OCI-LY3 (cell line): ENCODE data around the gene TMEM127.

Experiments used
- H2AFZ ChIP-seq: fragments of 200-600, 300-600 bp; shearing (Covaris generic); 2 replicates; pipeline ENCODE4 v1.6.0; 2014; ENCODE audit warnings: antibody characterized with exemption, low read depth, low read length
- H3K27ac ChIP-seq: fragments of 200-600, 300-600 bp; sonication (generic); 2 replicates; pipeline ENCODE4 v1.5.1; 2014; ENCODE audit warnings: mild to moderate bottlenecking, low read length, moderate library complexity, mixed read lengths
- H3K27me3 ChIP-seq: fragments of 200-600, 300-600 bp; sonication (generic); 2 replicates; pipeline ENCODE4 v1.6.1; 2014; ENCODE audit warnings: low read depth, low read length, mixed read lengths
- H3K36me3 ChIP-seq: fragments of 200-600, 300-600 bp; sonication (generic); replicated peaks from 2 replicates; pipeline ENCODE3; 2014; ENCODE audit warnings: low read depth, low read length, mixed read lengths
- H3K4me1 ChIP-seq: fragments of 300-600, 200-600 bp; sonication (generic); 2 replicates; pipeline ENCODE4 v1.6.1; 2014; ENCODE audit warnings: low read length, mixed read lengths
- H3K4me2 ChIP-seq: fragments of 200-600, 300-600 bp; sonication (generic); 2 replicates; pipeline ENCODE4 v1.6.1; 2014; ENCODE audit warnings: low read length, mixed read lengths
- H3K4me3 ChIP-seq: fragments of 300-600, 200-600 bp; sonication (generic); 2 replicates; pipeline ENCODE4 v1.5.1; 2014; ENCODE audit warnings: antibody characterized with exemption, mild to moderate bottlenecking, low read length, moderate library complexity
- H3K79me2 ChIP-seq: fragments of 300-600, 200-600 bp; shearing (Covaris generic); 2 replicates; pipeline ENCODE4 v1.6.1; 2014; ENCODE audit warnings: mild to moderate bottlenecking, low read length, mixed read lengths
- H3K9ac ChIP-seq: fragments of 300-600, 200-600 bp; shearing (Covaris generic); 2 replicates; pipeline ENCODE4 v1.6.0; 2014; ENCODE audit warnings: mild to moderate bottlenecking, low read length, moderate library complexity
- H3K9me3 ChIP-seq: fragments of 200-600, 300-600 bp; shearing (Covaris generic); 2 replicates; pipeline ENCODE4 v1.6.1; 2014; ENCODE audit warnings: low read length, mixed read lengths; ENCODE audit not compliant: insufficient read depth
- H4K20me1 ChIP-seq: fragments of 200-600, 300-600 bp; sonication (generic); 2 replicates; pipeline ENCODE4 v1.6.1; 2016; ENCODE audit warnings: low read length, mixed read lengths; ENCODE audit not compliant: insufficient read depth
- EZH2phosphoT487 ChIP-seq: fragments of 200-600 bp; shearing (Covaris generic); IDR thresholded peaks from 2 replicates; pipeline ENCODE4 v1.6.1; 2018; ENCODE audit warnings: antibody characterized with exemption, mixed run types, low read depth
- TF ChIP-seq, protein P1 (sequence below): fragments of 200-600, 300-600 bp; sonication (generic); IDR thresholded peaks from 2 replicates; pipeline ENCODE4 v1.5.1; 2014; ENCODE audit warnings: antibody characterized with exemption, low read length, low read depth

TMEM127 gene

DNA sequence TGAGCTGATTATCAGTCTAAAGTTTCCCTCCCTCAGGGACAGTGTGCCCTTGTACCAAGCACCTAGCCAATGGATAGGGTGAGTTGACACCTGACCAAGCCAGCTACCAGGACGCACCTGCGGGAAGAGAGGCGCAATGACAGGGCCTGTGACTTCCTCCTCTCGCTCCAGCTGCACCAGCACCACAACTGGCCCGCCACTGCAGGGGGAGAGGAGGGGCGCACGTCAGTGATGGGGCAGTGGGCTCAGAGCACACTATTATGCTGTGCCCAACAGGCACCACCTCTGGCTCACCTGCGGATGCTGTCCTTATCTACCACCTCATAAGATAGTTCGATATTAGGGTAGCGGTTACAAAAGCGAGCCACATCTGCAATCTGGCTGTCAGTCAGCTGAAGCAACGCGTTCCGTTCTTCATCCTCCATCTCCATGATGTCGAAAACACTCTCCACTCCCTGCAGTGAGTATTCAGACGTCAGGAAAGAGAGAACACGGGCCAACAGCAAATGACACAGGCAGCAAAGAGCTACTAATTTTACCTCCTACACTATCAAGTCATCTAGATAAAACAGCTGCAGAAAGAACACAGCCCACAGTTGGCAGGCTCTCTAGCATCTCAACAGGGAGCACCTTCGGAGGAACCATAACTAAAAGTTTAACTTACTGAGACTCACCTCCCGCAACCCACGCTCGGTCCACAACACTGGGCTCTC, 11.1 kb upstream of the TMEM127 start:
- Histone ChIP-seq H3K4me2 (no peak overlapping the region), H3K9me3 (no peaks in the 10 kb centered on the region), H3K36me3 (peaks cover 56% of the 10 kb centered on the region), H3K27me3 (no peaks in the 10 kb centered on the region), H2AFZ (no peak overlapping the region), H3K9ac (no peak overlapping the region), H3K27ac (no peak overlapping the region), H4K20me1 (peaks cover 1% of the 10 kb centered on the region; the same call in 1 of the 2 replicates), H3K4me1 (no peaks in the 10 kb centered on the region), H3K4me3 (no peak overlapping the region), H3K79me2 (no peaks in the 10 kb centered on the region)
- TF ChIP-seq EZH2phosphoT487: no peak
- TF ChIP-seq, protein P1, sequence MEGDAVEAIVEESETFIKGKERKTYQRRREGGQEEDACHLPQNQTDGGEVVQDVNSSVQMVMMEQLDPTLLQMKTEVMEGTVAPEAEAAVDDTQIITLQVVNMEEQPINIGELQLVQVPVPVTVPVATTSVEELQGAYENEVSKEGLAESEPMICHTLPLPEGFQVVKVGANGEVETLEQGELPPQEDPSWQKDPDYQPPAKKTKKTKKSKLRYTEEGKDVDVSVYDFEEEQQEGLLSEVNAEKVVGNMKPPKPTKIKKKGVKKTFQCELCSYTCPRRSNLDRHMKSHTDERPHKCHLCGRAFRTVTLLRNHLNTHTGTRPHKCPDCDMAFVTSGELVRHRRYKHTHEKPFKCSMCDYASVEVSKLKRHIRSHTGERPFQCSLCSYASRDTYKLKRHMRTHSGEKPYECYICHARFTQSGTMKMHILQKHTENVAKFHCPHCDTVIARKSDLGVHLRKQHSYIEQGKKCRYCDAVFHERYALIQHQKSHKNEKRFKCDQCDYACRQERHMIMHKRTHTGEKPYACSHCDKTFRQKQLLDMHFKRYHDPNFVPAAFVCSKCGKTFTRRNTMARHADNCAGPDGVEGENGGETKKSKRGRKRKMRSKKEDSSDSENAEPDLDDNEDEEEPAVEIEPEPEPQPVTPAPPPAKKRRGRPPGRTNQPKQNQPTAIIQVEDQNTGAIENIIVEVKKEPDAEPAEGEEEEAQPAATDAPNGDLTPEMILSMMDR: no peak

DNA sequence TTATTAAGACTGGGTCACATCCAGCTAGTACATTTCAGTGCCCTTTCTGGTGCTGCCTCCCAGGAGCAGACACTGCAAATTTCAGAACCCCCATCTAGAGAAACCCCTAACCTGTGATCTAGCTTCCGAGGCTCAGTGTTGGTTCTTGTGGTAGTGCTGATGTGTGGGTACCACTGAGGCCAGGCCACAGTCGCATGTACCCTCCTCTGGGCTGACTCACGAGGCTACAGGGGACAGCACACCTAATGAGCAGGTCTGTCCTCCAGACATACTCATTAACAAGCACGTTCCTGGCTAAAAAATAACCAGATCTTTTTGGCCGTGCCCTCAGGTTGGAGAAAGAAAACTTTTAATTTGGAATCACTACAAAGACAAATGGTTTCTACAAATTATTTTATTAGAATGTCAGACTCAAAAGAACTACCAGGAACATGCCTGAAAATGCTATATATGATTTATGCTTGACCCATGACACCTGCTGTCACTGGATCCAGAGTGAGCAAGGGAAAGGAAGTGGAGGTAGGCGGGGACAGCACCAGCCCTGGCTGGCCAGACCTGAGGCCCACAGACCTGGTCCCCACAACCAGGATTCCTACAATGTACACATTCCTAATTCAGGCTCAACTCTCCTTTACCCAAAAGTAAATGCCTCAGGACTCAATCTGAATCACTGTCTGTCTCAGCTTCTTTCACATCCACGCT, 8.7 kb upstream of the TMEM127 start:
- TF ChIP-seq, protein P1: no peak
- TF ChIP-seq EZH2phosphoT487: no peak
- H3K9me3 ChIP-seq: no peaks in the 10 kb centered on the region
- no peaks in the 10 kb centered on the region for H3K79me2 ChIP-seq
- no peak overlapping the region for H3K4me2 ChIP-seq
- H3K4me1 ChIP-seq: no peaks in the 10 kb centered on the region
- no peak overlapping the region for H2AFZ ChIP-seq
- no peak overlapping the region for H3K27ac ChIP-seq
- no peak overlapping the region for H3K9ac ChIP-seq
- no peak overlapping the region for H3K4me3 ChIP-seq
- no peaks in the 10 kb centered on the region for H3K27me3 ChIP-seq
- peaks cover 60% of the 10 kb centered on the region for H3K36me3 ChIP-seq
- H4K20me1 ChIP-seq: peaks cover 2% of the 10 kb centered on the region; the same call in 1 of the 2 replicates

DNA sequence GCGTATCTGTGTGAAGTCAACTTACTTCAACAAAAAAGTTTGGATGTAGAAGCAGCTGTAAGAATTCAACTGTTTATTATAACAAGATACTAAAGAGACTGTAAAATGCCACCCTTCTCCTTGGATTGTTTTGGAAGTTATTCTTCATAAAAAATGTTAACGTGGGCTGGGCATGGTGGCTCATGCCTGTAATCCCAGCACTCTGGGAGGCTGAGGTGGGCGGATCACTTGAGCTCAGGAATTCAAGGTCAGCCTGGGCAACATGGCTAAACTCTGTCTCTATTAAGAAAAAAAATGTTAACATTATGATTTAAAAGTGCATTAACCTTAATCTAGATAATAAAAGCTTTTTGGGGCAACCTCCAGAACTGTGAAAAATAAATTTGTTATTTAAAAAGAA, 8.0 kb upstream of the TMEM127 start:
- no peak overlapping the region for H3K4me3 ChIP-seq
- H3K27me3 ChIP-seq: no peaks in the 10 kb centered on the region
- H3K9me3 ChIP-seq: no peaks in the 10 kb centered on the region
- no peak overlapping the region for H2AFZ ChIP-seq
- TF ChIP-seq, protein P1: no peak
- TF ChIP-seq EZH2phosphoT487: no peak
- H3K4me2 ChIP-seq: no peak overlapping the region
- peaks cover 60% of the 10 kb centered on the region for H3K36me3 ChIP-seq
- no peak overlapping the region for H3K9ac ChIP-seq
- no peaks in the 10 kb centered on the region for H3K79me2 ChIP-seq
- peaks cover 2% of the 10 kb centered on the region; the same call in 1 of the 2 replicates for H4K20me1 ChIP-seq
- H3K4me1 ChIP-seq: no peaks in the 10 kb centered on the region
- no peak overlapping the region for H3K27ac ChIP-seq

DNA sequence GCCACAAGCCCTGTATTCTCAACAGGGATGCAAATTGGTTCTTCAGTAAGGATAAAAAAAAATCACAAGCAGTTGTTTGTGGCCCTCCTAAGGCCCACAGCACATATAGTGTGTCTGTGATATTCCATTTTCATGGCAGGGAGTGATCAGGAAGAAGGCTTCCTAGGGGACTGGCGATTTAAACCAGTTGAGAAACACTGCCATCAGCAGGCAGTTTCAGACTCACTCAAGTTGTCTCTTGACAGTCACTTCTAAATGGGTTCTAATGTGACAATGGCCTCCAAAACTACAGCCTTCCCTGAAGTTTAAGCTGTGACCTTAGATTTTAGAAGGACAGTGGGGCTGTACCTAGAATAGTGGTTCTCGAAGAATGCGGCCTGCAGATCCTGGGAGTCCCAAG, 6.2 kb upstream of the TMEM127 start:
- no peaks in the 10 kb centered on the region for H3K27me3 ChIP-seq
- no peak overlapping the region for H3K27ac ChIP-seq
- no peak overlapping the region for H3K9ac ChIP-seq
- H3K4me2 ChIP-seq: no peak overlapping the region
- no peak overlapping the region for H3K4me3 ChIP-seq
- TF ChIP-seq, protein P1: peak; percentile 23
- no peak for TF ChIP-seq EZH2phosphoT487
- H3K4me1 ChIP-seq: peaks cover 4% of the 10 kb centered on the region
- H4K20me1 ChIP-seq: peaks cover 2% of the 10 kb centered on the region; the same call in 1 of the 2 replicates
- no peak overlapping the region for H2AFZ ChIP-seq
- no peaks in the 10 kb centered on the region for H3K9me3 ChIP-seq
- peaks cover 9% of the 10 kb centered on the region for H3K79me2 ChIP-seq
- H3K36me3 ChIP-seq: peaks cover 50% of the 10 kb centered on the region
